T-helper 1 cell treated with Interleukin-12 subunit alpha and Interleukin-12 subunit beta and Interleukin-4 antibody, amounts not matched to agents 30 ng/mL and 1 ng/mL, for 36 hours (primary cell): ENCODE data around the gene ENAM. TPM values are rescaled to one million over a fixed set of nuclear protein-coding genes. Genes with fewer than 3 reads are reported as not detected.

Source experiments
- intact Hi-C: fragments of 100-400 bp; cut with micrococcal nuclease; formaldehyde crosslinking; loops from one replicate; pipeline ENCODE4 v1.15.1; 2024
- total RNA-seq: library from RNA; stranded (reverse); gene quantifications from 2 replicates; pipeline ENCODE4 v1.2.3, GENCODE V29; 2022

The ENAM gene
- not detected in 2 replicates for total RNA-seq

DNA sequence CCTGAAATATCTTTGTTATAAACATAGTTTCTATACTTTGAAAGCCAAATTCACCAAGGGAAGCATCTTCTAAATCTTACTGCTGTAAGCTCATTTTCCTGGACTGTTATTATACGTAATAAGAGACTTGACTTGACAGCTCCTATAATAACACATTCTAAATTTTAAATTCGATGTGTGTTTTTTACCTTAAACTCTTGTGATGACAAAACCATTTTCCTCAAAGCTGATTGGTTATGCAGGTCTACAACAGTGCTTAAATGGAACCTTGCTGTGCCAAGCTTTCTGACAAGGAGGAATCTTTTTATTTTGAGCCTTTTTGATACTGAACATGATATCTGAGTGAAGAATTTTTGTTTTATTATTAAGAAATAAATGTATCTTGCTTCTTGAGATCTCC is at the start of gene ENAM:
Gene ENAM (plus strand): TSS at position 301 of the 400 bp plus-strand sequence. CDS start 757 bp downstream, outside the sequence.
- intact Hi-C loops, result no loop called here

DNA sequence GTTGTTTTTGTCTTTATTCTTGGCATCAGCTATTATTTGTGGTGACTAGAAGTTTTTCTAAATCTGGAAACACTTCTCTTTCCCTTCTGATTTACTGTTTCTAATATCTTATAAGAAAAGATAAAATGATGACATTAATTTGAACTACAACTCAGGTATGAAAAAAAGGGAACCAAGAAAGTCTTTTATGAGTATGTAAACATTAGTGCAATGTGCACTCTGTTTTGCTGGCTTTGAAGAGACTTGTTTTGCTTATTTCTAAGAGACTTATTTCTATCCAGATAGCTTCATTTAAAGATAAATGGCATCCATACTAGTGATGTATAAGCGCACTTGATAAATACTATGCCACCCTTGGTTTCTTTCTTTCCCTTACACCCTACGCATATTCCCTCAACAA is 46.6 kb upstream of the ENAM start:
- intact Hi-C loops, result no loop called here

GRCh38 chr4:70583952-70584834 is 44.4 kb upstream of the ENAM start:
- intact Hi-C loops, result no loop called here

GRCh38 chr4:70586841-70587240 is 41.7 kb upstream of the ENAM start:
- intact Hi-C loops, result no loop called here

DNA sequence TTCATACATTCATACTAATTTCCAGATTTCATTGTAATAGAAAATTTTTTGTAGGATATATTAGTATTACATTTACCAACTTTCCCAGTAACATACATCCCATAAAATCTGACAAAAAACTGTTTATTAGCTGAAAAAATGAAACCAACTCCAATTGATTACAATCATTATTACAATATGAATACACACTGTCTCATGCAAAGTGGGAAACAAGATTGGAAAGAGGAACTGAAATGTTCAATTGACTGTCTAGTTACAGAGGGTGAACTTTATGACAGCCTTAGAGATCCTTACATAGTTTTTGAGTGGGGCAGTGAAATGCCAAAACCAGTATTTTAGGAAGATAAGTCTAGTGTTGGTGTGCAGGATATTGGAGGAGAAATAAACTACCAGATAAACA is 38.8 kb upstream of the ENAM start:
- intact Hi-C loops, result no loop called here

DNA sequence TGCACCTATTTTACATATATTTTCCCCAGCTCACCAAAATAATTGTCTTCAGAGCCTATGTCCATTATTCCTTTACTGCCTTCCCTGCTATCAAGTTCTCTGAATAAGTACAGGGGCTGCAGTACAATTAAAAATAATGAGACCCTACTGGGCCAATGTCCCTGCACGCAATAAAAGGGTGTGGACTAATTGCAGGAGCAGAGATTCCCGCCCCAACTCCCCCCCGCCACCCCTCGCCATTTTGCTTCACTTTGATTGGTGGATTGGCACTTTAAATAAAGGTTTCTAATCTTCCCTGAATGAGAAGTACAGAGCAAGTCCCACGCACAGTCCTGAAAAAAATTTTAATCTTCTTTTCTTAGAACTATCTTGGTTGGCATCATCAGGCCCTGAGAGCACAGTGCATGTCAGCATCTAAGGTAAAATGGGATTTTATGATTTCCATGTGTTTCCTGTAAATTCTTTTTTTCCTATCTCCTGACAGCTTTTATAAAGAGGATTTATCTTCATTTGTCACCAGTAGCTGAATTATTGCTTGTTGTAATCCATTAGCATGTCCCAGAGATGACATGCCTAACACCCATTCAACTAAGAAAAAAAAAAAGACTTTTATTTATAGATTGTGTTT is 36.5 kb upstream of the ENAM start, which contains the start of gene AMBN:
Gene AMBN (plus strand): TSS at position 302 of the 628 bp plus-strand sequence. CDS start 103 bp downstream, at position 405.
- intact Hi-C loops, result no loop called here

- intact Hi-C loops, result no loop called here
Observed at GRCh38 chr4:70594196-70594595, 34.3 kb upstream of the ENAM start.

DNA sequence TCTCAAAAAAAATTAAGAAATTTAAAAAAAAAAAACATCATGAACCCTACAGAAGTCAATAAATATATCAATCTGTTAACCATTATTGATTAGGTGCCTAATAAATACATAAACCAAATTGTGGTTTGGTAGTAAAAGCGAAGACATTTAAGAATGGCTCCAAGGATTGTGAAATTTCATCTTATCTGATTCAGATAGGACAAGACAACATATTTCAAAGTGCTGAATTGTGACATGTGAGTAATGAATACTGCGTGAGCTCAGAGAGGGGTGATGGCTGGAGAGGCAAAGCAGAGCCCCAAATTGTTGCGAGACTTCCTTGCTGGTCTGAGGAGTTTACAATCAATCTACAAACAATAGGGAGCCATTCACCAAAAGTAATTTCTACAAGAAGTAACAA is 28.2 kb upstream of the ENAM start:
- intact Hi-C loops, result no loop called here

DNA sequence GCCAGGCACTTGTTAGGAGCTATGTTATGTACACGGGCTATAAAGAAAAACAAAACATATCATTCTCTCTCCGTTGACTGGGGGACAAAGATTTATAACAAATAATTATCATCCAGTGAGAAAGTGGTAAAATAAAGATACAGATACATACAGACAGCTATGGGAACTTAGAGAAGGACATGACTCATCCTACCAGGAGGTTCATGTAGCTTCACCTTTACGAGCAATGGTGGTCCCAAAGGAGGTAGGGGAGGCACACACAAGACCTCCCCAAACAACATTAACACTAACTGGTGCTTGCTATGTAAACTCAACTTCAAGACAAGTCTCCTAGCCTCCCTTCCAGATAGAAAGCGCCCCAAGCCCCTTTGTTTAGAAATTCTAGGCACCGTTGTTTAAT is 27.6 kb upstream of the ENAM start:
- intact Hi-C loops, result loop anchor here (1.0 kb wide), 4 partner anchors 87 to 1702 kb away; partner anchors contain the start of gene UTP3

DNA sequence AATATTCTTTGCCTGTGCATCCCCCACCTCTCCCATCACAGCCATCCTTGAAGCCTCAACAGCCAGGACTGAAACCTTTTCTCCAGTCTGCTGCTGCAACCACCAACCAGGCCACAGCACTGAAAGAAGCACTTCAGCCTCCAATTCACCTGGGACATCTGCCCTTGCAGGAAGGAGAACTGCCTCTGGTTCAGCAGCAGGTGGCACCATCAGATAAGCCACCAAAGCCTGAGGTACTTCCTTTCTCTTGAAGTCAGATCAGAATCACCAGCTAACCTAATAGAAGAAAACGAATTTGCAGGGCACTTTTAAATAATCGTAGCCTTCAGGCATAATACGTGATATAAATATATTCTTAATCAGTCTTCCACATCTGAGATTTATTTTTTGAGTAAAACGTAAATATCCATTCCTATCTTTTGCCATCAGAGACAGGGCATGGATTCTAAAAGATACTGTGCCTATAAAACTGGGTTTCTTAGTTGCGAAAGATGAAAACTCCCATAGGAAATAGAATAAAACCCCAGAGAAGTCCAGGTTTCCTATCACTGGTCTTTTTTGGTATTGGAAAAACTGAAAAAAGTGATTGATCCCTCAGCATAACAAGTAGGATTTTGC is 27.0 kb upstream of the ENAM start:
- intact Hi-C loops, result loop anchor here (1.0 to 2.0 kb wide), 5 partner anchors 87 to 1702 kb away; partner anchors contain the start of gene UTP3

DNA sequence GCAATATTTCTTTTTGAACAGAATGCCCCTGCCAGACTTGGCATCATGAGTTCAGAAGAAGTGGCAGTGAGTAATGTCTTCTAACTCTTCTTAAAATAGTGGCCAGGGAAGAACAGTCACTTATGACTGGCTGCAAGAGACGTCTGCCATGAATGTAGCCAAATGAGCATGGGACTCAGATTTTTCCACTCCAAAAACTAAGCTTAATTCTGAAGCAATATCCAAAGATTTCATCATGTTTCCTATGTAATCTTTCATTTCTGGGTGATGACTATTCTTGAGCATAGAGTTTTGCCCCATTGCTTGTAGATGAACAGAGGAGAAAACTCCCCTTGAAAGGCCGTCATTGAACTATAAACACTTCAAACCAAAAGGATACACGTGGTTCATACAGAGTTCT is 24.7 kb upstream of the ENAM start:
- intact Hi-C loops, result loop anchor here (2.0 kb wide), 1 partner anchor 581 kb away; no protein-coding TSS in a partner anchor

GRCh38 chr4:70606459-70606858 is 22.1 kb upstream of the ENAM start:
- intact Hi-C loops, result no loop called here

DNA sequence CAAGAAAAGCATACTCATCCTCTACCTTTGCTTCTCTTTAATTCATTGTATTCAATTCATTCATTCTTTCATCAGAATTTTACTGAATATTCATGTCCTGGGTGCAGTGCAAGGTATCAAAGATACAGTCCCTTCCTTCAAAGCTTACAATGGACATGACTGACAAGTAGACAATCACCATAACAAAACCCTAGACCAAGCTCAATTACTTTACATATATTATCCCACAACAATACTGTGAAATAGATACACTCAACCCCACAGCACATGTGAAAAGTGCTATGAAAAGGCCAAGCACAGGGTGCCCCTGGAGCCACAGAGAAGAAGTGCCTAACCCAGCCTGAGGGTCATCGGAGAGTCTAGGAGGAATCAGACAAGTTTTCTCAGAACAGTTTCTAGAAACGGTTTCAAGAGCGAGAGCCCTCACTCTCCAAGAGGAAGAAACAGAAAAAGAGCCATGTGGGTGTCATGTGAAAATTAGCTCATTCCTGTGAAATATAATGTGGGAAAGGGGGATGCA is 21.1 kb upstream of the ENAM start:
- intact Hi-C loops, result no loop called here

GRCh38 chr4:70608324-70608723 is 20.2 kb upstream of the ENAM start:
- intact Hi-C loops, result no loop called here

GRCh38 chr4:70613306-70614183 is 15.0 kb upstream of the ENAM start:
- intact Hi-C loops, result no loop called here

DNA sequence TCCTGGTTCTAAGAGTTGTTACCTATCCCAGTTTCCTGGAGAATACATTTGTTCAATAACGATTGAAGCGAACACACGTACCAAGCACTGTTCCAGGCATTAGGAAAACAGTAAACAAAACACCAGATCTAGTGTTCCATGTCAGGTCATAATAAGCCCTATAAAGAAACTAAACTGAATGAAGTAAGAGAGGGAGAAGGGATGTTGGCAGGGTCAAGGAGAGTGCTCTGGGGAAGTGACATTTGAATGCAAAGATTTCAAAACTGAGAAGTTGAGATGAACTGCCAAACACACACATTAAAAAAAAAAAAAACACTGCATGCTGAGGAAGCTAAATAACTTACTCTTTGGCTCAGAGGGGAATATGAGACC is 14.4 kb upstream of the ENAM start:
- intact Hi-C loops, result no loop called here

GRCh38 chr4:70619288-70619687 is 9.3 kb upstream of the ENAM start:
- intact Hi-C loops, result loop anchor here (2.0 to 5.0 kb wide), 4 partner anchors 116 to 1913 kb away; partner anchors contain the start of gene MOB1B

DNA sequence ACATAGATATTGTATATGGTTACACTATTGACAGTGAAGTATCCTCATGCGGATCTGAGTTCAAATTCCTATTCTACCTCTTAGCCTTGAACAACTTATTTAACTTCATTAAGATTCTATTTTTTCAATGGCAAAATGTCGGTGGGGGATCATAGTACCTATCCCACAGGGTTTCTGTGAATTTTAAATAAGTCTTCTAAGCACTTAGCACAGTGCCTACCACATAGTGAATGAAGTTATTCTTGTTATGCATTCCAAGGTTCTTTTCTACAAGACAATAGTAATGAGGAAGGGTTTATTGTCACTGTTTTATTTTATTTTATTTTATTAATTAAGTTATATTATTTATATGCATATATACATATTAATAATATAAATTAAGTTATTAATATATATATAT is 8.8 kb upstream of the ENAM start:
- intact Hi-C loops, result loop anchor here (2.0 to 5.0 kb wide), 4 partner anchors 115 to 1913 kb away; partner anchors contain the start of gene MOB1B

- intact Hi-C loops, result no loop called here
Observed at GRCh38 chr4:70623323-70623722, 5.2 kb upstream of the ENAM start.

- intact Hi-C loops, result loop anchor here (1.0 to 2.0 kb wide), 3 partner anchors 64 to 382 kb away; partner anchors contain the start of genes GRSF1 and UTP3
Observed at GRCh38 chr4:70624226-70624793, 4.2 kb upstream of the ENAM start.
